ENCODE measurements around the gene SSR4.

GRCh38 chrX:153832728-153833127 is 38.3 kb downstream of the SSR4 start:
- TF ChIP-seq POLR2AphosphoS5 (IDR thresholded peaks at IDR 0.05; ENCODE audit: low read depth, low read length) (no peak), SPI1 (IDR thresholded peaks at IDR 0.05; ENCODE audit: low read depth, low read length) (no peak), POLR2A (IDR thresholded peaks at IDR 0.05; ENCODE audit: low read depth, low read length) (no peak), TAF1 (IDR thresholded peaks at IDR 0.05; ENCODE audit: low read depth, low read length) (no peak)

Data from GM12891 (cell line).